ENCODE measurements around the gene CDADC1.
"Not testable (repeated sequence)": the region's sequence is repeated elsewhere in the genome, so short reads cannot be mapped to it uniquely, and the experiment has no call there.

The CDADC1 gene

DNA sequence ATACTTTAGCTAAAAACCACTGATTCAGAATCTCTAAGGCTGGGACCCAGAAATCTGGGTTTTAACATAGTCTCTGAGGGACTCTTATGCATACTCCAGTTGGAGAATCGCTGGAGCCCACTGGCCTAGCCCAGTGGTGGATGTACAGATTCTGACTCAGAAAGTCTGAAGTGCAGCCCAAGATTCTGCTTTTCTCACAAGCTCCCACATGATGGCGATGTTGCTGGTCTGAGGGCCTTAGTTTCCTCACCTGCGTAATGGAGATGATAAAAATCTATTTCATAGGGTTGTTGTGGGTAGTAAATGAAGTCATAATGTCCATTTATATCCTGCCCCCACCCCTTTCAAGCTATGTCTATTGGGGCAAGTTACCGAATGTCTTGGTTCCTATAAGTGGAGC, 7.7 kb upstream of the CDADC1 start:
- DNase-seq, result peak; percentile 48

DNA sequence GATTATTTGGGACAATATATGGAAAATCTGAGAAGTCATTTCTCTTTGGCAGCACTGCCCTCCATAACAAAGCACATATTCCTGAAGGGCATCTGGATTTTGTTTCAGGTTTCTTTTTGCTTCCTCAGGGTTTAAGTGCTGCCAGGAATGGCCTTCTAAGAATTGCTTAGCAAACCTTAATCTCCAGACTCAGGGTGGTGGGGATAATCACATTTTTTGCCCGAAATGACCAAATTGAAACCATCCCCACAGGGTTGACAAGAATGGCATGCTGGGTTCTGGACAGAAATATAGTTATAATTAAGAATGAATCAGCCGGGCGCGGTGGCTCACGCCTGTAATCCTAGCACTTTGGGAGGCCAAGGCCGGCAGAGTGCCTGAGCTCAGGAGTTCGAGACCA, 6.4 kb upstream of the CDADC1 start:
- no peak for DNase-seq

DNA sequence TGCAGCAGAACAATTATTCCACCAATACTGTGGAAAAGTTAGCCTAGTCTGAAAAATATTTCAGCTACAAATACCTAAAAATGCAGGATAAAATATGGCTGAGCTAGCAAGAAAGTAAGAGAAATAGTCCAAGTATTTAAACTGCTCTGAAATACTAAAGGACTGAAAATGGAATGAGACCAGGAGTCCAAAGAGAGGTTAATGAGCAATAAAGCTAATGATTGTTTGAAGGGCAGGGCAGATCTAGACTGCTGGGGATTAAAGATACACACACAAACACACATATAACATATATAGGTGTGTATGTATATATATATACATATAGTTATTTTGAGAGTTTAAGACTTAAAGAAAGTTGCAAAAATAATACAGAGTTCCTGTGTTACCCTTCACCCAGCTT, 2.6 kb upstream of the CDADC1 start:
- no peak for DNase-seq

DNA sequence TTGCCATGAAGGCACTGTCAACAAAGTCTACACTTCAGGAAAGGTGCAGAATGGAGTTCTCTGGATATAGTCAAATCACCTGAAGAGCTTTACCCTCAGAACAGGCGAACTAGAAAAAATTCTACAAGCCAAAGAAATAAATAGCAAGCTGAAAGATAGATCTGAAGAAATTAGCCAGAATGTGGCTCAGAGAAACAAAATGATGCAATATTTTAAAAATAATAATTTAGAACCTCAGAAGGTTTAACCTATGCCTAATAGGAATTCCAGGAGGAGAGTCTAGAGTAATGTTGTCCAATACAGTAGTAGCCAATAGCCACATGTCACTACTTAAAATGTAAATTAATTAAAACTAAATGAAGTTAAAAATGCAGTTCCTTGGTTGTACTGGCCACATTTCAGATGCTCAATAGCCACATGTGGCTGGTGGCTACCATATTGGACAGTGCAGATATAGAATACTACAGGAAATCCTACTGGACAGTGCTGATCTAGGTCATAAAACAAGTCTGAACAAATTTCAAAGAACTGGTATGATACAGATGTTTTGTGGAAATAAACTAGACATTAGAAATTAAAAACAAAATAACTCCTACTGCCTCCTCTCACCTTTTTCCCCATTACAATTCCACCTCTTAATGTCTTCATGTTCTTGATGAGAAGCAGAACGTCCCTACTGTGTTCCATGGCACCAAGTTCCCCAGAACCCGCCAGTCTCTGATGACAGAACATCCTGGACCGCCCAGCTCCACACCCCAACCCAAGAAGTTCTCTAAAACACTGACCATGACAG, 679 bp upstream of the CDADC1 start:
- DNase-seq, result no peak

DNA sequence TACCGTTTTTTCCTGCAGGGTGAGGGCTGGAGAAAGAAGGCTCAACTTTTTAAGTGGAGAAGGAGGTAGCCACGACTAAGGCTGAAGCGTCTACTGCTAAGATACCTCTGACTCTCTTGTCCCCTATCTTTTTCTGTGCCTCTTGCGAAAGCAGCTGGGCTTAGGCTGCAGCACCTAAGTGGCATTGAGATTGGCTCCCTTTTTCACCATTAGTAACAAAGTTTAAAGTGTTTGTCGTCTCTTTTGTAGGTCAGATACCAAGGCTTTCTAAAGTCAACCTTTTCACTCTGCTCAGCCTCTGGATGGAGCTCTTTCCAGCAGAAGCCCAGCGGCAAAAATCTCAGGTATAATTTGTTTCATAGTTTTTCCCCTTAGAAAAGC, 887 bp downstream of the CDADC1 start:
- DNase-seq, result no peak

DNA sequence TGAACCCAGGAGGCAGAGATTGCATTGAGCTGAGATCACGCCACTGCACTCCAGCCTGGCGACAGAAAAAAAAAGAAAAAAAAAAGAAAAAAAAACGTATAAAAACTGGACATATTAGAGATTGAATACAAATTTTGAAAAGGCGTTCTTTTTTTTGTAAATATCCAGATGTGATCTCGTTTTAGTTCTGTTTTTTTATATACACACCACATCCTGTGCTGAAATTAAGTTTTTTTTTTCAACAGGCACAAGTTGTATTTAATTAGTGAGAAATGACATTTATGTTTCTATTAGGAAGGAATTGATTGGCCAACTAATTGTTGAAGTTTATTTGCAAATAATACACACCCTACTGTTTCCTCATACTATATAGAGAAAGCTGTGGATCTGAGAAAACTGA, 3.6 kb downstream of the CDADC1 start:
- DNase-seq, result no peak

DNA sequence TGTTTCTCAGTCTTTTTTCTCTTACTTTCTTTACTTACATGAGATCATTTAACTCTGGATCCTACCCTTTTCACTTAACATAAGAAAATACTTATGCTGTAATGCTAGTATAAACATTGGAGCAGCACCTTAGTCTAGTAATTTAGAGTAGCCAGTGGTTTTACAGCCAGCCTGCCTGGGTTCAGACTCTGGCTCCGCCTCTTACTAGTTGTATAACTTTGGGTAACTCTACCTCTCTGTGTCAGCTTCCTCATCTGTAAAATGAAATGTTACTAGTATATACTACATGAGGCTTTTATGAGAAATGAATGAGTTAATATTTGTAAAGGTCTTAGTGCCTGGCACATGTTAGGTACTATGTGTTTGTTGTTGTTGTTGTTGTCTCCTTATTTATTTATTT, 5.6 kb downstream of the CDADC1 start:
- no peak for DNase-seq

DNA sequence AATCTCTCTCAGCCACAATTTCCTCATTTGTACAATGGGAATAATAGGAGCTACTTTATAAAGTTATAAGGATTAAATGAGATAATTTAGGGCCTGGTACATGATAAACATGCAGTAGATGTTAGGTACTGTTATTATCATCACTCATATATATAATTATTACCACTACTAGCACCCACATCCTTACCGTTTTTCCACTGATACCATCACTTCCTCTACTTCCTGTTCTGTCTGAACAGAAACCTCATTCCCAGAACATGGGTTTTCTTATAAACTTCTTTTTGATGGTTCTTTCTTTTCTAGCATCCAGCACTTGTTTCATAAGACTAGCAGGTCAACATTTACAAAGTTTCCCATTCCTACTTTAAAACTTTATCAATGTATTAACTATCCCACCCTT, 6.3 kb downstream of the CDADC1 start:
- DNase-seq, result no peak

DNA sequence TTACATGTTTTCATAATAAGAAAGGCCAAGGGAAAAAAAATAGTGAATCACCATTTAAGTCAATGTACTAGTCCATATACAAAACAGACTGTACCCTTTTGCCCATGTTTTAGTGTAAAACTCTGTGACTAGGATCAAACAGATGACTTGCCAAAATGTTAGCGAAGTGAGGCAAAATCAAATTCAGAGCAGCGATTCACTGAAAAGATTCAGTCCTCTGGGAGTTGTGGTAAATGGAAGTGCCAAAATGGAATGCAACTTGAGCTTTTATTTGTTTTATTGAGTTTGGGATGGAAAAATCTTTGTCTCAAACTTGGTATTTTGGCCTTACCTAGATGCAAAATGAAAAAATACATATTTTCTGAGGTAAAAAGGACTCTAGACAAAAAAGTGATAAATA, 9.1 kb downstream of the CDADC1 start:
- no peak for DNase-seq

DNA sequence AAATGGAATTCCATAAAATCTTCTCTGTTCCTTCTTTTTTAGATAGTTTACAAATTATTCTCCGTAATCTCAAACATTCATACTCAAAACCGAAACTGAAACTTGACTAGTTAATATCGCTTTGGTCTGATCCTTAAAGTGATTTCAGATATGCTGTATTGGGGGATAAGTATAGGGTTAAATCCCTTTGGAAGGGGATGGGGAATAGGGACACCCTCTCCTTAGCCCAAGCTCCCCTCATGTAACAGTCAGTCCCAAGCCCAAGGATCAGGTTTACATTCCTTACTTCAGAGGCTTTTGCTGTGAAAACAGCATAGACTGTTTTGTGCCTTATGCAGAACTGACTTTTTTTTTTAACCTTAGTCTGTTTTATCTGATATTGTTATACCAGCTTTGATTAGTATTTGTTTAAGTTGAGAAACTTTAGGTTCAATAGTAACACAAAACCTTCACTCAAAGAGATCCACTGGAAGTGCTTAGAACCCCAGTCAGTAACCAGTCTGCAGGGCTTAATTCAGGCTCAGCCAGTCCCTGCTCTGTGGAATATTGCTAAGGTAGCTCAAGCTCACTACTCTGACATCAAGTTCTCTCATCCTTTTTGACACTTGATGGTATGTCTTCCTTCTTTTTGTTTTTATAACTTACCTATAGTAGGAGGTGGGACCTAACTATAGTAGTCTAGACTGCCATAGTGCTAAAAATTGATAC, 10.5 kb downstream of the CDADC1 start:
- no peak for DNase-seq

DNA sequence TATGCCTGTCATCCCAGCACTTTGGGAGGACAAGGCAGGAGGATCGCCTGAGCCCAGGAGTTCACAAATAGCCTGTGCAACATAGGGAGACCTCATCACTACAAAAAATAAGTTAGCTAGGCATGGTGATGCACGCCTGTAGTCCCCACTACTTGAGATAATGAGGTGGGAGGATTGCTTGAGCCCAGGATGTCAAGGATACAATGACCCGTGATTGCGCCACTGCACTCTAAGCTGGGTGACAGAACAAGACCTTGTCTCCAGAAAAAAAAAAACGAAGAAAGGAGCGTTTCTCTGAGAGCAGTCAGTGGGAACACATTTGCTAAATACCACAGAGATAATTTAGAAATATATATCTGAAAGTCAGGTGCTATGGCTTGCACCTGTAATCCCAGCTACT, 11.9 kb downstream of the CDADC1 start:
- DNase-seq, result no peak

DNA sequence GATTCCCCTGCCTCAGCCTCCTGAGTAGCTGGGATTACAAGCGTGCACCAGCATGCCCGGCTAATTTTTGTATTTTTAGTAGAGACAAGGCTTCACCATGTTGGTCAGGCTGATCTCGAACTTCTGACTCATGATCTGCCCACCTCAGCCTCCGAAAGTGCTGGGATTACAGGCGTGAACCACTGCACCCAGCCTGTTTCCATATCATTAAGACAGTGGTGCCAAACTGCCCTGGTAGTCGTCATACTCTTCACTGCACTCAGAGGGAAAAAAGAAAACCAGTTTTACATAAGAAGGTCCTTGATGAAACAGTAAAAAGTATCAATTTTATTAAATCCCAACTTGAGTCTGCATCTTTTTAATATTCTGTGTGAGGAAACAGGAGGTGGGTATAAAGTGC, 14.9 kb downstream of the CDADC1 start:
- no peak for DNase-seq

DNA sequence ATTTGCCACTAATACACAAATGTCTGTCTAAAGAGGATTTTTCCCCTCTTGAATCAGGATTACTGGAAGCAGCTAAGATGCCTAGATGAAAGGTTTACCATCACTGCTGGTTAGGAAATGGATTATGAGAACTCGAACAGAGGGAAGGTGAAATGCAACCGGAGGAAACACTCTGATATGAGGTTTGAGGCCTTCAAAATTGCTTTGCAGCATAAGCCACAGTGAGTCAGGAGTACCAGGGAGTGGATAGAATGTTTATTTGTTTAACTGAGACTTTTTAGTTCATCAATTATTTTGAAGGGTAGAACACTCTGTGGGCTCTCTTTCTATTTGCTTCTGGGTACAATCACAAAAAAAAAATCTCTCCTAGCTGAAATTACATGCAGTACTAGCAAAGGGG, 18.1 kb downstream of the CDADC1 start:
- peak; percentile 28 for DNase-seq

DNA sequence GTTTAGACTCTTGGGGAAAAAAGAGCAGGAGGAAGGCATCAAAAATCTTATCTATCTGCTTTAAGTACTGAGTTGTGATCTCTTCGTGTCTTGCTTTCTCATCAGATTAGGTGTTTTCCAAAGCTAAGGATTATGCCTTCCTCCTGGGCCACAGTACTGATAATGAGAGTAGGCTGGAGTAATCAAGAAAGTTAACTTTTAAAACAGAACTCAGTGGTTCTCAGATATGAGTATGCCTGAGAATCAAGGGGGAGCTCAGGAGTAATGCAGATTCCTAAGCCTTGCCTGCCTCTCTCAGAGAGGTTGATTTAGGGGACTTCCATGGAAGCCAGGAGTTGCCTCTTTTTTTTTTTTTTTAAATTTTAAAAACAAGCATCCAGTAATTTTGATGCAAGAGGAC, 23.5 kb downstream of the CDADC1 start:
- DNase-seq, result no peak

DNA sequence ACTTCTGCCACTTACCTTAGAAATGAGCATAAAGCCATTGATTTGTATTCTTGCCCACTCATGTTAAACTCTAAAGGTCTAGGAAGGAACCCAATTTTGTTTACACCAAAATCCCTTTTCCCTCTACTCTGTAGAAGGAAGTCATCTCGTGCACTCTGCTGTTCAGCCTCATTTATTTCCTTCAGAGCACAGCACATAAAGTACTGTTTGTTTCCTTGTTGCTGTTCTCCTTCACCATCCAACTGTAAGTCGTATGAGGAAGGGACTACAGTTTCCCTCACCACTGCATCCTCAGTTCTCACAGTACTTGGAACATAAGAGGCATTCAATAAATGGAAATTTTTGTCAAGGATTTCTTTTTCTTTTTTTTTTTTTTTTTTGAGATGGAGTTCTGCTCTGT, 24.6 kb downstream of the CDADC1 start:
- DNase-seq, result no peak

DNA sequence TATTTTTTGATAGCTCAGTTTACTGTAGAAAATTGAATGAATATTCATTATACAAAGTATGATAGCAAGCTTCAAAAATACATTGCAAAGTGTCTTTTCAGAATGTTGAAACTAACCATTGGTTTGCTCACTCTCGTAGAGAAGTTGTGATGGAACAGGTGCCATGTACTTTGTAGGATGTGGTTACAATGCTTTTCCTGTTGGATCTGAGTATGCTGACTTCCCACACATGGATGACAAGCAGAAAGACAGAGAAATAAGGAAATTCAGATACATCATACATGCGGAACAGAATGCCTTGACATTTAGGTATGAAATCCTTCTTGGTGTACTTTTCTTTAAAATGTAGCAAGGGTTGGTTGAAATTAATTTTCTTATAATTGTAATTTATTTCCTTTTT, 30.5 kb downstream of the CDADC1 start:
- no peak for DNase-seq

DNA sequence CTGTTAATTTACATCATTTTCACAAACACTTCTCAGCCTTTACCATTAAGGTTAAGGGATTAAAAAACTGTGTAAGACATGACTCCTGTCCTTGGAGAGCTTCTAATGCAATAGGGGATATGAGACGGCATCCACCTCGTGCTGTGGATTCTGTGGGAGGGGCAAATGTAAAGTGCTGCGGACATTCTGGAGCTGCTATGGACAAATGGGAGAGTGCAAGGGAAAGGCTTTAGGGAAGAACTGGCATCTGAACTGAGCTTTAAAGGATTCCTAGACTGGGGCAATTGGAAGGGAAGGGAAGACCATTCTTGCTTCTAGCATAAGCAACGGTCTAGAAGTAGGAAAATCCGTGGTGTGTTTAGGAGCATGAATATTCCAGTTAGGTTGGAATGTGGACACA, 31.4 kb downstream of the CDADC1 start:
- DNase-seq, result no peak

DNA sequence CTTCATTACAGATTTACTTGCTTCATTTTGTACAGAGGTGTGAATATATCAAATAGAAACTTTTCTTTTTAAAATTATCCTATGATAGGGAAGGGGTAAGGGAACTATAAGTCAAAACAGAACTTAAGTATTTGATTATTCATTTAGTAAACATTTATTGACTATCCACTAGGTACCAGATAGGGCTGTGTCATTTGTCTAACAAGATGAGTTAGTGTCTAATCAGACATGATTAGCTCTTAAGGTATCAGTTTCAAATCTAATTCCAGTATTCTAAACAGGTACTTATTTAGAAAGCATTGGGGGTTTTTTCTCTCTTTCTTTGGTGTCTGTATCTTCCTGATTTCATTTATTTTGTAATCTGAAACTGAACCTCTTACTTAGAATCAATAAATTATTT, 32.2 kb downstream of the CDADC1 start:
- no peak for DNase-seq

DNA sequence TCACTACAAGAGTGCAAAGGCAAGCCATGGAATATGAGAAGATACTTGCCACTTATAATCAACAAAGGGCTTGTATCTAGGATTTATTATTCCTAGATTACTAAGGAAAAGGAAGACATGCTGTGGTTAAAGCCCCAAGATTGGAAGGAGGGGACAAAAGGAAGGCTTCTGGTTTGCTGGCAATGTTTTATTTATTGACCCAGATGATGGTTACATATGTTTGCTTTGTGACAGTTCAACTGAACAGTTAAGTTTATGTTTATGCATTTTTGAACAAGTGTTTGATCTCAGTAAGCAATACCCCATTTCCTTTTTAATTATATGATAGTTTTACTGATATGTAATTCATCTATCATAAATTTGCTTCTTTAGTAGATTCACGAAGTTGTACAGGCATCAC, 40.3 kb downstream of the CDADC1 start:
- no peak for DNase-seq

DNA sequence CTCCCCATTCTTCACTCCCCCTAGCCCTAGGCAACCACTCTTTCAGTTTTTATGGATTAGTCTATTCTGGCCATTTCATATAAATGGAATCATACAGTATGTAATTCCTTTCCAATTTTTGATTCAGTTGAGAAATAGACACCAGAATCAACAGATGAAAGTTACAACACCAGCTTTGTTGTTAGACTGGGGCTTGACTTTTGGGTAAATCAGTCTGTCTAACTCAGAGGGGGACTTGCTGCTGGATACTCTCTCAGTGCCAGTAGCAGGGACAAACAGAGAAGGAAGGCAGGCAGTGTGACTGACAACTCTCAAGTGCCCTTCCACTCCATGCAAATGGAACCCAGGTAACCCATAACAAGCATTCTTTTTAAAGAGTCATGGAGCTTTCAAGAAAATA, 40.7 kb downstream of the CDADC1 start:
- no peak for DNase-seq

DNA sequence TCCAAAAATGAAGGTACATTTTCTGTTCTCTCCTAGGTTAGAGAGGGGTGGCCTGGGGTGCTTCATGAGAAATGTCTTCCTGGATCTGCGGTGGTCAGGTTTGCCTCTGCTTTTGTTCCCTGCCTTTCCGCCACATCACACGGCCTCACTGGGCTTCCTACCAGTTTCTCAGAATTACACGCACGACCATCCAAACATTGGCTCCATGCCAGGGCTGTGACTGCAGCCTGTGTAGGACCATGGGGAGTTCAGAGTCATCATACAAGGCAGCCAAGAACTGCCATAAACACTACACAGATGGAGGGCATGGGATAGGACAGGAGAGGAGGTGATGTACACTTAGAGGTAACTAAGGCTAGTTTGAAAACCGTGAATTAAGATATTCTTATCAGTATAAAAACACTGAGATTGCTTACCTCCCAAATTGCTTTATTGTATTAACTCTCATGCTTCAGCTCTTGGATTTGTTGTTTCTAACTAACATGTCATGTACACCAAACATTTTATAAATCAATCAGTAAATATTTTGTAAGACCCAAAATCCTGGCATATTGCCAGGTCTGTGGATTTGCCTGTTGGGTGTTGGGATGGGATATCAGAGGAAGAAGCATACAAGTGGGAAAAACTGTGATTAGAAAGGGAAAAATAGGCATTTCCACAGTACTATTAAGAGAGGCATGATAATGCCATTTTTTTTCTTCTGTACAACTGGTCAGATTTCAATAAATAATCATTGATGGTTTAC, 45.2 kb downstream of the CDADC1 start:
- DNase-seq, result peak; percentile 15

DNA sequence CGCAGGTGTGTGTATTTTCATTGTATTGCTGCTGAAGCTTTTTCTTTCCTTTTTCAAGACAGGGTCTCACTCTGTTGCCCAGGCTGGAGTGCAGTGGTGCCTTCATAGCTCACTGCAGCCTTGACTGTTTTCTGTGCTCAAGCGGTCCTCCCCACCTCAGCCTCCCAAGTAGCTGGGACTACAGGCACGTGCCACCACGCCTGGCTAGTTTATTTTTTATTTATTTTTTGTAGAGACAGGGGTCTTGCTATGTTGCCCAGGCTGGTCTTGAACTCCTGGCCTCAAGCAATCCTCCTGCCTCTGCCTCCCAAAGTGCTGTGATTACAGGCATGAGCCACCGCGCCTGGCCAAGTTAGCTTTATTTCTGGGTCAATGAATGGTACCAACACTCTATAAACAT, 47.0 kb downstream of the CDADC1 start:
- not testable (repeated sequence) for DNase-seq

DNA sequence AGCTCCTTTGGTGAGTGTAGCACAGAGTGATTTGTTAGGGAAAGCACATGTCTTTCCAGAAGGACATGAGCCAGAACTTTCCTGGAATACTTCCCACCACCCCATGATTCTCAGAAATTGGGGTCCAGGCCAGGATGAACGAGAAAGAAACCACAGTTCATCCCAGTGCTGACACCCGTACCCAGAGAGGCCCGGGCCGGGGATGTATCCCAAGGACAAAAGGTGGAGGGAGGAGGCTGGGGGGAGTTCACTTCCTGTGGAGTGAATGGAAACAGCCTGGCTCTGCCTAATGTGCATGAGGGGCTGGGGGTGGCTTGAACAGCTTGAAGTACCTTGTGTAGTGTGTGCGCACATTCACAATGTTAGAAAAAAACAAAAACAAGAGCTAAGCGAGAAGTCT, 47.5 kb downstream of the CDADC1 start:
- no peak for DNase-seq

DNA sequence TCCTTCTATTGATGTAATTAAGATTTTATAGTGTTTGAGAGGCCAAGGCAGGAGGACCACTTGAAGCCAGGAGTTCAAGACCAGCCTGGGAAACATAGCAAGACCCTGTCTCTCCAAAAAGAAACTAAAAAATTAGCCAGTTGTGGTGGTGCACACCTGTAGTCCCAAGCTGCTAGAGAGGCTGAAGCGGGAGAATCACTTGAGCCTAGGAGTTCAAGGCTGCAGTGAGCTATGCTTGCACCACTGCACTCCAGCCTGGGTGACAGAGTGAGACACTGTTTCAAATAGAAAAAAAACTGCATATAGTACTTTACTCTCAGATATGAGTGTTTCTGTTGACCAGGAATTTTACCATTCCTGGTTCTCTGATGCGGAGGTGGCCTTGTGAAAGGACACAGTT, 48.9 kb downstream of the CDADC1 start:
- no peak for DNase-seq
